Skeletal muscle tissue (tissue), 4 donors: ENCODE measurements around the gene SIGLEC15. TPM values are rescaled to one million over a fixed set of nuclear protein-coding genes. Genes with fewer than 3 reads are reported as not detected.

Experiments
- H3K27ac ChIP-seq: one replicate; pipeline ENCODE4 v1.7.0; 2013; ENCODE audit warnings: mild to moderate bottlenecking, low read depth, low read length, inconsistent platforms
- H3K27me3 ChIP-seq, 3 donors: one replicate each; pipeline ENCODE4 v1.7.0; 2013; ENCODE audit warnings: low read length in 3 of 3; ENCODE audit not compliant: control insufficient read depth in 3 of 3, insufficient read depth in 3 of 3
- H3K36me3 ChIP-seq, 3 donors: one replicate each; pipeline ENCODE4 v1.7.0; 2013; ENCODE audit warnings: low read length in 3 of 3; ENCODE audit not compliant: control insufficient read depth in 3 of 3, insufficient read depth in 3 of 3
- H3K4me1 ChIP-seq, 3 donors: one replicate each; pipeline ENCODE4 v1.7.0; 2013; ENCODE audit warnings: low read length in 3 of 3, mild to moderate bottlenecking in 3 of 3; ENCODE audit not compliant: control insufficient read depth in 3 of 3, insufficient read depth in 3 of 3
- H3K4me3 ChIP-seq, 3 donors: one replicate each; pipeline ENCODE4 v1.7.0; 2013; ENCODE audit warnings: low read length in 3 of 3
- H3K9ac ChIP-seq, 3 donors: one replicate each; pipeline ENCODE4 v1.7.0; 2013; ENCODE audit warnings: low read length in 3 of 3, mild to moderate bottlenecking in 3 of 3, moderate library complexity in 2 of 3, low read depth in 1 of 3
- H3K9me3 ChIP-seq, 3 donors: one replicate each; pipeline ENCODE4 v1.7.0; 2013; ENCODE audit warnings: low read length in 3 of 3; ENCODE audit not compliant: control insufficient read depth in 3 of 3
- total RNA-seq: library from RNA; depleted of rRNA; stranded (reverse); fragments of >200 nt; gene quantifications from one replicate; pipeline ENCODE4 v1.2.3, GENCODE V29; 2014
- donor health status: Osteomylitis.

The SIGLEC15 gene
- total RNA-seq, 1 donor from 2014 or later, result not detected

DNA sequence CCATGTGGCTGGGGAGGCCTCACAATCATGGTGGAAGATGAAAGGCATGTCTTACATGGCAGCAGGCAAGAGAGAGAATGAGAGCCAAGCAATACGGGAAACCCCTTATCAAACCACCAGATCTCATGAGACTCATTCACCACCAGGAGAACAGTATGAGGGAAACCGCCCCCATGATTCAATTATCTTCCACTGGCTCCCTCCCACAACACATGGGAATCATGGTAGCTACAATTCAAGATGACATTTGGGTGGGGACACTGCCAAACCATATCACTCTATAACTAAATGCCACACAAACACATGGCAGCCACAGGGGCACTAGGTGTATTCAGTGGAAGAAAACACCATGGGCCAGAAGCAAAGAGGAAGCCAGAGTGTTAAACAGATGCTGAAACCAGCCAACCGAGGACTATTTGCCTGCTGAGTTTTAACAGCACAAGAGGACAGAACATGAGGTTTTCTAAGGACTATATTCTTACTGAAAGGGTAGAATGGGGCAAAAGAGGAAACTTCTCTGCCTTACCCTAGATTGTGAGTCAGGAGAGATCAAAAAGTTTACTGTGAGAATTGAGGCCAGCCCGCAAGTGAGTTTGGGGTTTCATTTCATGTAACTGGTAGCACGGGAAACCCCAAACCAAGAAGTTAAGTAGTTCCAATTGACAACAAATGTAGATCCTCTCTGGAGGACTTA, 49.2 kb downstream of the SIGLEC15 start:
- no peaks in the 10 kb centered on the region for H3K27me3 ChIP-seq
- no peaks in the 10 kb centered on the region for H3K9me3 ChIP-seq
- peaks cover 11 to 39% (median 31%) of the 10 kb centered on the region in 3 donors for H3K36me3 ChIP-seq
- H3K4me1 ChIP-seq, result no peaks in the 10 kb centered on the region
- no peak overlapping the region for H3K27ac ChIP-seq
- no peak overlapping the region for H3K4me3 ChIP-seq
- H3K9ac ChIP-seq, result no peak overlapping the region

- Histone ChIP-seq H3K27me3 (no peaks in the 10 kb centered on the region), H3K9ac (no peak overlapping the region), H3K4me1 (peaks cover 0 to 2% (median 0%) of the 10 kb centered on the region in 3 donors), H3K4me3 (no peak overlapping the region), H3K36me3 (peaks cover 5 to 35% (median 26%) of the 10 kb centered on the region in 3 donors), H3K27ac (no peak overlapping the region), H3K9me3 (no peaks in the 10 kb centered on the region)
Observed at GRCh38 chr18:45876161-45876560, 50.7 kb downstream of the SIGLEC15 start.

DNA sequence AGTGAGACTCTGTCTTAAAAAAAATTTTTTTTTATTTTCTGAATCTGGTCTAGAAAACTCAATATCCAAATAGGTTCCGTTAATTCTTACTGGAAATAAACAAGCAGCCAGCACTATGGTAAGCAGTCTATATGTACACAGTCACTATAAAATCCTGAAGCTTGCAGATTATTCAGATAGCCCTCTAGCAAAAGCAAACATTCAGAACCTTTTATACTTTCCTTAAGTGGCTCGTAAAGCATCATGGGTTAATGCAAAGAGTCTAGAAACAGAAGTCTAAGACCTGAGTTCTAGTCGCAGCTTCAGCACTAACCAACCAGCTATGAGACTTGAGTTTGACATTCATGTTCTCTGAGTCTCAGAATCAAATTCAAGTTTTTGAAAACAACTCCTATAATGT, 51.9 kb downstream of the SIGLEC15 start:
- Histone ChIP-seq H3K9me3 (no peaks in the 10 kb centered on the region), H3K27ac (no peak overlapping the region), H3K4me1 (peaks cover 0 to 2% (median 0%) of the 10 kb centered on the region in 3 donors), H3K27me3 (no peaks in the 10 kb centered on the region), H3K9ac (no peak overlapping the region), H3K4me3 (no peak overlapping the region), H3K36me3 (peaks cover 6 to 41% (median 28%) of the 10 kb centered on the region in 3 donors)

- Histone ChIP-seq H3K27ac (no peak overlapping the region), H3K4me3 (no peak overlapping the region), H3K4me1 (peaks cover 0 to 2% (median 0%) of the 10 kb centered on the region in 3 donors), H3K36me3 (peaks cover 5 to 30% (median 28%) of the 10 kb centered on the region in 3 donors), H3K9ac (no peak overlapping the region), H3K27me3 (no peaks in the 10 kb centered on the region), H3K9me3 (no peaks in the 10 kb centered on the region)
Observed at GRCh38 chr18:45879681-45880655, 54.5 kb downstream of the SIGLEC15 start.

DNA sequence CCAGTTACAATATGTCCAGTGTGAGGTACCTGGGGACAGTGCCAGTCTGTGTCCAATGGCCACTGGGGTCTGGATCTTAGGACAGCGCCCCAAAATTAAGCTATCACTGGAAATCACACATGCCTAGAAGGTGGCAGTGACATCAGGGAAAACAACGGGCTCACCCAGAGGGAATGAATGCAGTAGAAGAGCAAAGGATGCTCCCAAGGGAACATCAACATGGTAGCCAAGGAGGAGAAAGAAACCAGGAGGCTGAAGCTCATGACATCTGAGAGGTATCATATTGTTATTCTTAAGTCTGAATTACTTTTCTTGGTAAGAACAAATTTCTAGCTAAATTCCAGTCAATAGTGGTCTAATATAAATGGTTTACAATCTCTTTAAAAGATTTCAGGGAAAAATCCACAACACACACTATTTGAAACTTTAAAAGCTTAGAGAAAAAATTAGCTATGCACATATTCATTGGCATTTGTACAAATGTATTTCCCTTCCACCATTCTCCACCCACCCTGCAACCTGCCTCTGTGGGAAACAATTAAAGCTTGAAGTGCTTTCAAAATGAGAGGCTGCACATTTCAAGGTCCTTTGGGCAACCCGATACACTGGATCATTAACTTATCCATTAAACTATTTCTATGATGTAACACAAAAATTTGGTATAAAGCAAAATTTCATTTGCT, 55.5 kb downstream of the SIGLEC15 start:
- no peak overlapping the region for H3K9ac ChIP-seq
- no peaks in the 10 kb centered on the region for H3K27me3 ChIP-seq
- no peak overlapping the region for H3K4me3 ChIP-seq
- no peaks in the 10 kb centered on the region for H3K9me3 ChIP-seq
- H3K36me3 ChIP-seq, result peaks cover 5 to 32% (median 23%) of the 10 kb centered on the region in 3 donors
- H3K4me1 ChIP-seq, result peaks cover 0 to 2% (median 0%) of the 10 kb centered on the region in 3 donors
- H3K27ac ChIP-seq, result no peak overlapping the region

DNA sequence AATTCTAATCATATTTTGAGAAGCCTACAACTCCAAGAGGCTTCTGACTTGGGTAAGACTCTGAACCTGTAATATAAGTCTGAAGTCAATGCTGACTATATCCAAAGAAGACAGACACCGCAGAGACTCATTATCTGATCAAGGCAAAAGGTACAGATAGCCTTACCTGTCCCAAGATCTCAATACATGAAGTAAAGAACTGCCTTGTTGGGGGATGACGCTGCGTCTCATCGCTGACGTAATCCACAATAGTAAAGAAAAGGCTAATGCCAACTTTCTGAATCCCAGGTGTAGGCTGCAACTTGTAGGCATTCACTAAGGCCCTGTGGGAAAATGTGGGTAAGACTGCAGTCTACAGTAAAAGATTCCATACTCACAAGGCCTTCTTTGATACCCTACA, 62.1 kb downstream of the SIGLEC15 start:
- Histone ChIP-seq H3K27ac (no peak overlapping the region), H3K27me3 (no peaks in the 10 kb centered on the region), H3K36me3 (peaks cover 17 to 29% (median 28%) of the 10 kb centered on the region in 3 donors), H3K9me3 (no peaks in the 10 kb centered on the region), H3K9ac (no peak overlapping the region), H3K4me1 (no peaks in the 10 kb centered on the region), H3K4me3 (no peak overlapping the region)

GRCh38 chr18:45889419-45890064, 64.1 kb downstream of the SIGLEC15 start:
- Histone ChIP-seq H3K4me1 (no peaks in the 10 kb centered on the region), H3K4me3 (no peak overlapping the region), H3K36me3 (peaks cover 15 to 24% (median 23%) of the 10 kb centered on the region in 3 donors), H3K27me3 (no peaks in the 10 kb centered on the region), H3K27ac (no peak overlapping the region), H3K9ac (no peak overlapping the region), H3K9me3 (no peaks in the 10 kb centered on the region)

DNA sequence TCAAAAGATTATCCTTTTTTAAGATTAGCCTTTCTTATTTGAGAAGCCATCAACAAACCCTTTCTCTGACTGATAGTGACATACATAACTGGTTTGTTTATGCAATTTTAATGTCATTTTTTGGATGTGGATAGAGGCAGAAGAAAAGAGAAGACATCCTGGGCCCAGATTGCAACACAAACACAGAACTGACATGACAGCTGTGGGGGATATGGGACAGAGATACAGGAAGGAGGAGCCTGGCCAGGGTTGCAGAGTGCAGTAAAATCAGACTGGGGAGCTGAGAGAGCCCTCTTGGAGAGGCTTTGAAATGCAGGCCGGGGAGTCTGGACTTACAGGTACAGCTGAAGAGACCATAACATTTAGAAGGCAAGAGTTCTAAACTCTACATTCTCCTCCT, 65.1 kb downstream of the SIGLEC15 start:
- no peak overlapping the region for H3K4me3 ChIP-seq
- H3K9ac ChIP-seq, result no peak overlapping the region
- H3K36me3 ChIP-seq, result peaks cover 15 to 29% (median 28%) of the 10 kb centered on the region in 3 donors
- H3K27ac ChIP-seq, result no peak overlapping the region
- no peaks in the 10 kb centered on the region for H3K4me1 ChIP-seq
- no peaks in the 10 kb centered on the region for H3K9me3 ChIP-seq
- no peaks in the 10 kb centered on the region for H3K27me3 ChIP-seq

DNA sequence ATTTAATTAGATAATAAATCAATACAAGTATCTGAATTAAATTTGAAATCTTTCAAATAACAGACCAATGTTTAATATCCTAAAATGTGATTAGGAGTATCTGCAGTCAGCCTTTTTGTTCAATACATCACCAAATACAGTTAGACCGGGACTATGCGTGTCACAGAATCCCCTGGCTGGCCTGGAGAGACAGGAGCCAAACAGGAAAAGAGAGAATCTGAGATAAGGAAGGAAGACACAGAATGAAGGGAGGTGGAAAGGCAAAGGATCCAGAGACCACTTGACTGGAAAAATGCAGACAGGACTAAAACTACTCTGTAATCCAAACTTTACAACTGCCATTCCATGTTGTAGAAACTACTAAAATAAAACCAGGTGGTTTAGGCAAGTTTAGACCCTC, 66.3 kb downstream of the SIGLEC15 start:
- Histone ChIP-seq H3K27me3 (no peaks in the 10 kb centered on the region), H3K9ac (no peak overlapping the region), H3K9me3 (no peaks in the 10 kb centered on the region), H3K4me3 (no peak overlapping the region), H3K36me3 (peaks cover 15 to 33% (median 23%) of the 10 kb centered on the region in 3 donors), H3K27ac (no peak overlapping the region), H3K4me1 (no peaks in the 10 kb centered on the region)
